ENCODE results near the gene SCAND1.

Gene SCAND1

DNA sequence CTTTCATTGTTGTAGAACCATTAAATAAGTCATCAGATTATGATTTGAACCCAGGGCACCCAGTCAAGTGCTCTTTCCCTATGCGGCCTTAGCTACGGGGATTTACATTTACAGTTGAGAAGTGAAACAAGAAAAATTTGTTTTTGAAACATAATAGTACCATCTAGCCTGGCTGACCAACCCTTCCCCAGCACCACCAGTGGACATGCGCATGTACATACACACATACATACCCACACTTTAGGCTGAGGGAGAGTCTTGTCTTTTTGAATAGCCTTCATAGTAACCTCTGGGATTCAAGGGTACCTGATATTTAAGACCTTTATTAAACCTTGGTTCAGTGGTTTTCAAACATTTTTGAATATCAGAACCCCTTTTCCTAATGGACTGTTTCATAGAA, 33.8 kb downstream of the SCAND1 start:
- TF ChIP-seq CTCF (IDR thresholded peaks at IDR 0.05; ENCODE audit: low read depth, low read length, missing control alignments): no peak
- DNase-seq (ENCODE audit: low read depth): no peak
- H3K4me3 ChIP-seq (ENCODE audit: low read depth, low read length): no peak overlapping the region

GRCh38 chr20:35918021-35918420, 36.3 kb downstream of the SCAND1 start:
- H3K4me3 ChIP-seq (ENCODE audit: low read depth, low read length): no peak overlapping the region
- no peak for TF ChIP-seq CTCF (IDR thresholded peaks at IDR 0.05; ENCODE audit: low read depth, low read length, missing control alignments)
- no peak for DNase-seq (ENCODE audit: low read depth)

- no peak for TF ChIP-seq CTCF (IDR thresholded peaks at IDR 0.05; ENCODE audit: low read depth, low read length, missing control alignments)
- H3K4me3 ChIP-seq (ENCODE audit: low read depth, low read length): no peak overlapping the region
- no peak for DNase-seq (ENCODE audit: low read depth)
Measured at GRCh38 chr20:35917077-35917476, 37.2 kb downstream of the SCAND1 start.

DNA sequence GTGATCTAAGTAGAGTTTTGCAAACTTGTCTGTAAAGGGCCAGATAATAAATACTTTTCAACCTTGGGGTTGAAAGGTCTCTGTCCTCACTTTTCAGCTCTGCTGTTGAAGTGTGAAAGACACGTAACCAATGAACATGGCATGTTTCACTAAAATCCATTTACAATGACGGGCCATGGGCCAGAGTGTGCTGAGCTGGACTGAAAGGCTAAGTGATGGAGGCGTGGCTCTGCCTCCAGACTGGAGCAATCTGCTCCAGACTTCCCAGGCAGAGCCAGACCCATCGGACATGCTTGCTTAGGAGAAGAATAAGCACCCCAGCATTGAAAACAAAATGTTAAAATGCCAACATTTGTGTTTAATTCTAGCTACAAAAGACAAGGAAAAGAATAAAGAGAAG, 41.4 kb downstream of the SCAND1 start:
- no peak for DNase-seq (ENCODE audit: low read depth)
- no peak overlapping the region for H3K4me3 ChIP-seq (ENCODE audit: low read depth, low read length)
- TF ChIP-seq CTCF (IDR thresholded peaks at IDR 0.05; ENCODE audit: low read depth, low read length, missing control alignments): no peak

- no peak for TF ChIP-seq CTCF (IDR thresholded peaks at IDR 0.05; ENCODE audit: low read depth, low read length, missing control alignments)
- no peak overlapping the region for H3K4me3 ChIP-seq (ENCODE audit: low read depth, low read length)
- DNase-seq (ENCODE audit: low read depth): no peak
Measured at GRCh38 chr20:35910254-35910653, 44.0 kb downstream of the SCAND1 start.

- no peak overlapping the region for H3K4me3 ChIP-seq (ENCODE audit: low read depth, low read length)
- no peak for TF ChIP-seq CTCF (IDR thresholded peaks at IDR 0.05; ENCODE audit: low read depth, low read length, missing control alignments)
- no peak for DNase-seq (ENCODE audit: low read depth)
Measured at GRCh38 chr20:35909796-35910195, 44.5 kb downstream of the SCAND1 start.

DNA sequence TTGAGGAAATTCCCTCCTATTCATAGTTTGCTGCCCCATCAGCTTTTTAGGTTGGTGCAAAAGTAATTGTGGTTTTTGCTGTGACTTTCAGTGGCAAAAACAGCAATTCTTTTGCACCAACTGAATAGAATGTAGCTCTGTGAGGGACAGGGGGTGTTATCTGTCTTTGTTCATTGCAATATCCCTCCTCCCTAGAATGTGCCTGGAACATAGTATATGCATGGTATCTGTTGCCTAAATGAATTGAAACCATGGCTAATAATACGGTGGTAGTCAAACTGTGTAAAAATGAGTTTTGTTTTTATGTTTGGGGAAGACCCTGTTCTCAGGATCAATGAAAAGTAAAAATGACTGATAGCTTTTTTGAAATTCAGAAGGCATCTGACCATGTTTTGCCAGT, 45.1 kb downstream of the SCAND1 start:
- TF ChIP-seq CTCF (IDR thresholded peaks at IDR 0.05; ENCODE audit: low read depth, low read length, missing control alignments): no peak
- DNase-seq (ENCODE audit: low read depth): no peak
- H3K4me3 ChIP-seq (ENCODE audit: low read depth, low read length): no peak overlapping the region

Measured in GM12864 (cell line).